Measurements from ENCODE around the gene NOCT.
"Not testable (repeated sequence)": the region's sequence is repeated elsewhere in the genome, so short reads cannot be mapped to it uniquely, and the experiment has no call there.

NOCT gene

GRCh38 chr4:139042981-139043460 lies 27.4 kb downstream of the NOCT start:
- no peak overlapping the region for H3K27ac ChIP-seq (ENCODE audit: low read length)
- H3K9me3 ChIP-seq (ENCODE audit: control insufficient read depth, insufficient read depth, low read length): no peaks in the 10 kb centered on the region
- no peaks in the 10 kb centered on the region for H3K27me3 ChIP-seq (ENCODE audit: control insufficient read depth, insufficient read depth, low read length)
- no CpG with 5 or more reads among the region's 10 CpGs for WGBS (ENCODE audit: insufficient coverage, insufficient read length)
- no peak overlapping the region for H3K4me3 ChIP-seq (ENCODE audit: low read length)
- H3K4me1 ChIP-seq (ENCODE audit: control insufficient read depth, insufficient read depth, low read length): no peaks in the 10 kb centered on the region
- peaks cover 10% of the 10 kb centered on the region for H3K36me3 ChIP-seq (ENCODE audit: control insufficient read depth, insufficient read depth, low read length)
- DNase-seq (ENCODE audit: low read depth, low spot score): no peak

GRCh38 chr4:139044291-139044690 lies 28.7 kb downstream of the NOCT start:
- H3K36me3 ChIP-seq (ENCODE audit: control insufficient read depth, insufficient read depth, low read length): peaks cover 10% of the 10 kb centered on the region
- no CpG with 5 or more reads among the region's 2 CpGs for WGBS (ENCODE audit: insufficient coverage, insufficient read length)

GRCh38 chr4:139048026-139048425 lies 32.4 kb downstream of the NOCT start:
- Histone ChIP-seq H3K4me1 (ENCODE audit: control insufficient read depth, insufficient read depth, low read length) (no peaks in the 10 kb centered on the region), H3K36me3 (ENCODE audit: control insufficient read depth, insufficient read depth, low read length) (peaks cover 10% of the 10 kb centered on the region)

More at GRCh38 chr4:139044291-139044690, 28.7 kb downstream of the NOCT start:
- Histone ChIP-seq H3K4me3 (ENCODE audit: low read length) (no peak overlapping the region), H3K4me1 (ENCODE audit: control insufficient read depth, insufficient read depth, low read length) (no peaks in the 10 kb centered on the region), H3K27me3 (ENCODE audit: control insufficient read depth, insufficient read depth, low read length) (no peaks in the 10 kb centered on the region), H3K9me3 (ENCODE audit: control insufficient read depth, insufficient read depth, low read length) (no peaks in the 10 kb centered on the region), H3K27ac (ENCODE audit: low read length) (no peak overlapping the region)
- no peak for DNase-seq (ENCODE audit: low read depth, low spot score)

GRCh38 chr4:139050446-139050845 lies 34.9 kb downstream of the NOCT start:
- no peaks in the 10 kb centered on the region for H3K4me1 ChIP-seq (ENCODE audit: control insufficient read depth, insufficient read depth, low read length)
- no peaks in the 10 kb centered on the region; the same call in 1 of the 2 replicates for H3K36me3 ChIP-seq (ENCODE audit: control insufficient read depth, insufficient read depth, low read length)
- H3K4me3 ChIP-seq (ENCODE audit: low read length): no peak overlapping the region
- no peak overlapping the region for H3K27ac ChIP-seq (ENCODE audit: low read length)
- DNase-seq (ENCODE audit: low read depth, low spot score): no peak
- no peaks in the 10 kb centered on the region for H3K27me3 ChIP-seq (ENCODE audit: control insufficient read depth, insufficient read depth, low read length)
- no CpG with 5 or more reads among the region's 2 CpGs for WGBS (ENCODE audit: insufficient coverage, insufficient read length)
- H3K9me3 ChIP-seq (ENCODE audit: control insufficient read depth, insufficient read depth, low read length): no peaks in the 10 kb centered on the region

More at GRCh38 chr4:139048026-139048425, 32.4 kb downstream of the NOCT start:
- Histone ChIP-seq H3K27me3 (ENCODE audit: control insufficient read depth, insufficient read depth, low read length) (no peaks in the 10 kb centered on the region), H3K9me3 (ENCODE audit: control insufficient read depth, insufficient read depth, low read length) (no peaks in the 10 kb centered on the region), H3K4me3 (ENCODE audit: low read length) (no peak overlapping the region), H3K27ac (ENCODE audit: low read length) (no peak overlapping the region)
- no peak for DNase-seq (ENCODE audit: low read depth, low spot score)
- WGBS (ENCODE audit: insufficient coverage, insufficient read length): no CpG with 5 or more reads among the region's 3 CpGs

- no peak overlapping the region for H3K4me3 ChIP-seq (ENCODE audit: low read length)
- no peak overlapping the region for H3K27ac ChIP-seq (ENCODE audit: low read length)
- H3K36me3 ChIP-seq (ENCODE audit: control insufficient read depth, insufficient read depth, low read length): peaks cover 1% of the 10 kb centered on the region; the same call in 1 of the 2 replicates
- H3K27me3 ChIP-seq (ENCODE audit: control insufficient read depth, insufficient read depth, low read length): no peaks in the 10 kb centered on the region
- no CpG with 5 or more reads among the region's 1 CpG for WGBS (ENCODE audit: insufficient coverage, insufficient read length)
- H3K4me1 ChIP-seq (ENCODE audit: control insufficient read depth, insufficient read depth, low read length): no peaks in the 10 kb centered on the region
- no peak for DNase-seq (ENCODE audit: low read depth, low spot score)
- H3K9me3 ChIP-seq (ENCODE audit: control insufficient read depth, insufficient read depth, low read length): no peaks in the 10 kb centered on the region
These were observed 38.3 kb downstream of the NOCT start for GRCh38 chr4:139053909-139054308.

GRCh38 chr4:139054791-139055505 lies 39.4 kb downstream of the NOCT start:
- H3K4me1 ChIP-seq (ENCODE audit: control insufficient read depth, insufficient read depth, low read length): no peaks in the 10 kb centered on the region
- no peak overlapping the region for H3K27ac ChIP-seq (ENCODE audit: low read length)
- DNase-seq (ENCODE audit: low read depth, low spot score): no peak
- no peak overlapping the region for H3K4me3 ChIP-seq (ENCODE audit: low read length)
- no CpG with 5 or more reads among the region's 1 CpG for WGBS (ENCODE audit: insufficient coverage, insufficient read length)
- H3K27me3 ChIP-seq (ENCODE audit: control insufficient read depth, insufficient read depth, low read length): no peaks in the 10 kb centered on the region
- H3K36me3 ChIP-seq (ENCODE audit: control insufficient read depth, insufficient read depth, low read length): peaks cover 6% of the 10 kb centered on the region; the same call in 1 of the 2 replicates
- H3K9me3 ChIP-seq (ENCODE audit: control insufficient read depth, insufficient read depth, low read length): no peaks in the 10 kb centered on the region

- not testable (repeated sequence) for H3K27ac ChIP-seq (ENCODE audit: low read length); H3K27me3 ChIP-seq (ENCODE audit: control insufficient read depth, insufficient read depth, low read length); H3K9me3 ChIP-seq (ENCODE audit: control insufficient read depth, insufficient read depth, low read length); H3K36me3 ChIP-seq (ENCODE audit: control insufficient read depth, insufficient read depth, low read length); DNase-seq (ENCODE audit: low read depth, low spot score); H3K4me1 ChIP-seq (ENCODE audit: control insufficient read depth, insufficient read depth, low read length); H3K4me3 ChIP-seq (ENCODE audit: low read length)
- no CpG with 5 or more reads among the region's 4 CpGs for WGBS (ENCODE audit: insufficient coverage, insufficient read length)
These were observed 43.4 kb downstream of the NOCT start for GRCh38 chr4:139059026-139059425.

- peaks cover 6% of the 10 kb centered on the region; the same call in 1 of the 2 replicates for H3K36me3 ChIP-seq (ENCODE audit: control insufficient read depth, insufficient read depth, low read length)
- no peak overlapping the region for H3K27ac ChIP-seq (ENCODE audit: low read length)
- no peaks in the 10 kb centered on the region for H3K4me1 ChIP-seq (ENCODE audit: control insufficient read depth, insufficient read depth, low read length)
- no CpG with 5 or more reads among the region's 3 CpGs for WGBS (ENCODE audit: insufficient coverage, insufficient read length)
- H3K27me3 ChIP-seq (ENCODE audit: control insufficient read depth, insufficient read depth, low read length): no peaks in the 10 kb centered on the region
- no peak overlapping the region for H3K4me3 ChIP-seq (ENCODE audit: low read length)
- no peaks in the 10 kb centered on the region for H3K9me3 ChIP-seq (ENCODE audit: control insufficient read depth, insufficient read depth, low read length)
- DNase-seq (ENCODE audit: low read depth, low spot score): no peak
These were observed 45.0 kb downstream of the NOCT start for GRCh38 chr4:139060591-139060990.

GRCh38 chr4:139076016-139076744 lies 60.6 kb downstream of the NOCT start:
- no peak for DNase-seq (ENCODE audit: low read depth, low spot score)
- no peaks in the 10 kb centered on the region for H3K9me3 ChIP-seq (ENCODE audit: control insufficient read depth, insufficient read depth, low read length)
- H3K4me1 ChIP-seq (ENCODE audit: control insufficient read depth, insufficient read depth, low read length): no peaks in the 10 kb centered on the region
- no peaks in the 10 kb centered on the region; the same call in 1 of the 2 replicates for H3K36me3 ChIP-seq (ENCODE audit: control insufficient read depth, insufficient read depth, low read length)
- WGBS (ENCODE audit: insufficient coverage, insufficient read length): no CpG with 5 or more reads among the region's 1 CpG
- H3K27ac ChIP-seq (ENCODE audit: low read length): no peak overlapping the region
- H3K27me3 ChIP-seq (ENCODE audit: control insufficient read depth, insufficient read depth, low read length): no peaks in the 10 kb centered on the region
- no peak overlapping the region for H3K4me3 ChIP-seq (ENCODE audit: low read length)

GRCh38 chr4:139077567-139078355 lies 62.2 kb downstream of the NOCT start:
- Histone ChIP-seq H3K4me3 (ENCODE audit: low read length) (no peak overlapping the region), H3K9me3 (ENCODE audit: control insufficient read depth, insufficient read depth, low read length) (no peaks in the 10 kb centered on the region), H3K36me3 (ENCODE audit: control insufficient read depth, insufficient read depth, low read length) (no peaks in the 10 kb centered on the region), H3K27ac (ENCODE audit: low read length) (no peak overlapping the region), H3K4me1 (ENCODE audit: control insufficient read depth, insufficient read depth, low read length) (no peaks in the 10 kb centered on the region), H3K27me3 (ENCODE audit: control insufficient read depth, insufficient read depth, low read length) (no peaks in the 10 kb centered on the region)
- WGBS (ENCODE audit: insufficient coverage, insufficient read length): no CpG with 5 or more reads among the region's 1 CpG
- DNase-seq (ENCODE audit: low read depth, low spot score): no peak
